Activated CD8-positive, alpha-beta T cell treated with anti-CD3 and anti-CD28 coated beads for 36 hours (primary cell): ENCODE measurements around the gene SLC25A10. TPM values are rescaled to one million over a fixed set of nuclear protein-coding genes. Genes with fewer than 3 reads are reported as not detected.

Experiments used
- ATAC-seq: fragments of 200-7000 bp; cut with Tn5 transposase; one replicate; pipeline ENCODE4 v1.10.0; 2021; ENCODE audit warnings: mild to moderate bottlenecking, moderate library complexity
- CTCF ChIA-PET: fragments of 350-600 bp; sonication (Branson Sonifier 250); formaldehyde crosslinking; loops from one replicate; lab custom pipeline; 2021; ENCODE audit warnings: antibody characterized with exemption; lab: Charles Lee
- POLR2A ChIA-PET: fragments of 350-600 bp; sonication (Branson Sonifier 250); formaldehyde crosslinking; loops from one replicate; lab custom pipeline; 2021; ENCODE audit warnings: antibody characterized with exemption; lab: Charles Lee
- DNase-seq: peaks from one replicate; pipeline ENCODE4 v3.0.0-alpha.2; 2020
- H3K27ac Mint-ChIP-seq: one replicate; pipeline ENCODE4 v1.8.0; 2021; ENCODE audit warnings: mild to moderate bottlenecking, mixed read lengths
- H3K27me3 Mint-ChIP-seq: one replicate; pipeline ENCODE4 v1.8.0; 2021; ENCODE audit warnings: mixed read lengths
- H3K36me3 Mint-ChIP-seq: one replicate; pipeline ENCODE4 v1.8.0; 2021; ENCODE audit warnings: low read depth, mixed read lengths
- H3K4me1 Mint-ChIP-seq: one replicate; pipeline ENCODE4 v1.8.0; 2021; ENCODE audit warnings: low read depth, mixed read lengths
- H3K4me3 Mint-ChIP-seq: one replicate; pipeline ENCODE4 v1.8.0; 2021; ENCODE audit warnings: mild to moderate bottlenecking, moderate library complexity, mixed read lengths
- H3K9me3 Mint-ChIP-seq: one replicate; pipeline ENCODE4 v1.8.0; 2021; ENCODE audit warnings: mixed read lengths
- intact Hi-C: fragments of 100-400 bp; cut with micrococcal nuclease; formaldehyde crosslinking; loops from one replicate; pipeline ENCODE4 v1.10.0; 2022
- total RNA-seq, 2 experiments: library from RNA; stranded (reverse); gene quantifications; one replicate each; pipeline ENCODE4 v1.2.3, GENCODE V29; 2021
- TF ChIP-seq, protein P1 (sequence below): fragments of 200-600 bp; IDR thresholded peaks from one replicate; pipeline ENCODE4 v1.8.0; 2022; ENCODE audit warnings: antibody characterized with exemption, mild to moderate bottlenecking

SLC25A10 gene
- total RNA-seq, 2 experiments from 2014 or later: 29.4 to 30.5 TPM

DNA sequence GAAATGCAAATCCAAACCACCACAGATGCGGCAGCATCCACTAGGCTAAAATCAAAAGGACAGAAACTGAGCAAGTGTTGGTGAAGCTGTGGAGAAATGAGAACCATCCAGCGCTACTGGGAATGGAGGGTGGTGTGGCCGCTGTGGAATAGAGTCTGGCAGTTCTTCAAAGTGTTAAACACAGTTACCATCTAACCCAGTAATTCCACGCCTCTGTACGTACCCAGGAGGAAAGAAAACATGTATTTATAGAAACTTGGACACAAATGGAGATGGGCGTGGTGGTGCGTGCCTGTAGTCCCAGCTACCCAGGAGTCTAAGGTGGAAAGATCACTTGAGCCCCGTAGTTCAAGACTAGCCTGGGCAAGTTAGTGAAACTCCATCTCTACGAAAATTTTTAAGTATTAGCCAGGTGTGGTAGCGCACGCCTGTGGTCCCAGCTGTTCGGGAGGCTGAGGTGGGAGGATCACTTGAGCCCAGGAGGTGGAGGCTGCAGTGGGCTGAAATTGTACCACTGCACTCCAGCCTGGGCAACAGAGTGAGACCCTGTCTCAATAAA, 11.6 kb downstream of the SLC25A10 start:
- peaks cover 13% of the 10 kb centered on the region for H3K27me3 Mint-ChIP-seq
- no peak overlapping the region for H3K4me3 Mint-ChIP-seq
- intact Hi-C loops: no loop called here
- H3K9me3 Mint-ChIP-seq: no peaks in the 10 kb centered on the region
- POLR2A ChIA-PET: interaction anchor here (0.7 to 1.8 kb wide), 2 partner anchors 12 to 15 kb away, joined by 4 to 7 read pairs; no protein-coding TSS in a partner anchor
- no peaks in the 10 kb centered on the region for H3K4me1 Mint-ChIP-seq
- peaks cover 4% of the 10 kb centered on the region for H3K36me3 Mint-ChIP-seq
- TF ChIP-seq, protein P1, sequence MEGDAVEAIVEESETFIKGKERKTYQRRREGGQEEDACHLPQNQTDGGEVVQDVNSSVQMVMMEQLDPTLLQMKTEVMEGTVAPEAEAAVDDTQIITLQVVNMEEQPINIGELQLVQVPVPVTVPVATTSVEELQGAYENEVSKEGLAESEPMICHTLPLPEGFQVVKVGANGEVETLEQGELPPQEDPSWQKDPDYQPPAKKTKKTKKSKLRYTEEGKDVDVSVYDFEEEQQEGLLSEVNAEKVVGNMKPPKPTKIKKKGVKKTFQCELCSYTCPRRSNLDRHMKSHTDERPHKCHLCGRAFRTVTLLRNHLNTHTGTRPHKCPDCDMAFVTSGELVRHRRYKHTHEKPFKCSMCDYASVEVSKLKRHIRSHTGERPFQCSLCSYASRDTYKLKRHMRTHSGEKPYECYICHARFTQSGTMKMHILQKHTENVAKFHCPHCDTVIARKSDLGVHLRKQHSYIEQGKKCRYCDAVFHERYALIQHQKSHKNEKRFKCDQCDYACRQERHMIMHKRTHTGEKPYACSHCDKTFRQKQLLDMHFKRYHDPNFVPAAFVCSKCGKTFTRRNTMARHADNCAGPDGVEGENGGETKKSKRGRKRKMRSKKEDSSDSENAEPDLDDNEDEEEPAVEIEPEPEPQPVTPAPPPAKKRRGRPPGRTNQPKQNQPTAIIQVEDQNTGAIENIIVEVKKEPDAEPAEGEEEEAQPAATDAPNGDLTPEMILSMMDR: no peak
- DNase-seq (no peak), ATAC-seq (no peak)
- CTCF ChIA-PET: interaction anchor here (1.4 to 1.5 kb wide), 2 partner anchors 12 to 230 kb away, joined by 3 to 4 read pairs; no protein-coding TSS in a partner anchor
- H3K27ac Mint-ChIP-seq: no peak overlapping the region

DNA sequence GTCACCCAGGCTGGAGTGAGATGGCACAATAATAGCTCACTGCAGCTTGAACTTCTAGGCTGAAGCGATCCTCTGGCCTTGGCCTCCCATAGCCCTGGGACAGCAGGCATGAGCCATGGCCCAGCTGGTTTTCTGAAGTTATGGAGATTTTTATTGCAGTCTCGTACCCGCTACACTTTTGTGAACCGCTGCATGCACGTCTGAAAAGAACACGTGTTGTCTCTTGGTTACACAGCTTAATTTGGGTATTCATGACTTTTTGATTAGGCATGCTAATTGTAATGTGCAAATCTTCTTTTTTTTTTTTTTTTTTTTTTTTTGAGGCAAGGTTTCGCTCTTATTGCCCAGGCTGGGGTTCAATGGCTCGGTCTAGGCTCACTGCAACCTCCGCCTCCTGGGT, 13.4 kb downstream of the SLC25A10 start:
- Mint-ChIP-seq H3K9me3 (no peaks in the 10 kb centered on the region), H3K4me3 (no peak overlapping the region), H3K27ac (no peak overlapping the region), H3K36me3 (no peaks in the 10 kb centered on the region), H3K27me3 (peaks cover 16% of the 10 kb centered on the region), H3K4me1 (no peaks in the 10 kb centered on the region)
- ATAC-seq: no peak
- CTCF ChIA-PET: interaction anchor here (0.8 to 1.4 kb wide), 3 partner anchors 8 to 228 kb away, joined by 3 read pairs; no protein-coding TSS in a partner anchor
- TF ChIP-seq, protein P1: no peak
- no peak for DNase-seq
- intact Hi-C loops: no loop called here
- POLR2A ChIA-PET: interaction anchor here (1.2 to 1.9 kb wide), 5 partner anchors 9 to 130 kb away, joined by 3 to 7 read pairs (median 3); partner anchors contain the start of gene MCRIP1

DNA sequence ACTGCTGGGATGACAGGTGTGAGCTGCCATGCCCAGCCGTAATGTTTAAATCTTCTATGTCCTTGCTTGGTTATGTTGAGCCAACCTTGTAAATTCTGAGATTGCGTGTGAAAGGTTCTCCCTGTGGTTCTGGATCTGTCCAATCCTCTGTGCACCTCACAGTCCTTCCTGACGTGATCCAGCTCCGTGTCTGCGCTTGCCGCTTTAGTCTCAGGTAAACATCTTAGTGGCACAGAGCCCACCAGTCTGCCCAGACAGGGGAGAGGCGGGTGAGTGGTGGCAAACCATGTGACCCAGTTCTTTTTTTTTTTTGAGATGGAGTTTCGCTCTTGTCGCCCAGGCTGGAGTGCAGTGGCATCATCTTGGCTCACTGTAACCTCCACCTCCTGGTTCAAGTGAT, 13.9 kb downstream of the SLC25A10 start:
- ChIA-PET POLR2A (interaction anchor here (0.5 to 1.9 kb wide), 4 partner anchors 10 to 173 kb away, joined by 3 to 4 read pairs (median 3); no protein-coding TSS in a partner anchor), CTCF (no interaction called here)
- peaks cover 18% of the 10 kb centered on the region for H3K27me3 Mint-ChIP-seq
- TF ChIP-seq, protein P1: no peak
- no peak for ATAC-seq
- H3K4me1 Mint-ChIP-seq: no peaks in the 10 kb centered on the region
- H3K27ac Mint-ChIP-seq: no peak overlapping the region
- intact Hi-C loops: no loop called here
- H3K9me3 Mint-ChIP-seq: no peaks in the 10 kb centered on the region
- no peaks in the 10 kb centered on the region for H3K36me3 Mint-ChIP-seq
- DNase-seq: no peak
- H3K4me3 Mint-ChIP-seq: no peak overlapping the region

DNA sequence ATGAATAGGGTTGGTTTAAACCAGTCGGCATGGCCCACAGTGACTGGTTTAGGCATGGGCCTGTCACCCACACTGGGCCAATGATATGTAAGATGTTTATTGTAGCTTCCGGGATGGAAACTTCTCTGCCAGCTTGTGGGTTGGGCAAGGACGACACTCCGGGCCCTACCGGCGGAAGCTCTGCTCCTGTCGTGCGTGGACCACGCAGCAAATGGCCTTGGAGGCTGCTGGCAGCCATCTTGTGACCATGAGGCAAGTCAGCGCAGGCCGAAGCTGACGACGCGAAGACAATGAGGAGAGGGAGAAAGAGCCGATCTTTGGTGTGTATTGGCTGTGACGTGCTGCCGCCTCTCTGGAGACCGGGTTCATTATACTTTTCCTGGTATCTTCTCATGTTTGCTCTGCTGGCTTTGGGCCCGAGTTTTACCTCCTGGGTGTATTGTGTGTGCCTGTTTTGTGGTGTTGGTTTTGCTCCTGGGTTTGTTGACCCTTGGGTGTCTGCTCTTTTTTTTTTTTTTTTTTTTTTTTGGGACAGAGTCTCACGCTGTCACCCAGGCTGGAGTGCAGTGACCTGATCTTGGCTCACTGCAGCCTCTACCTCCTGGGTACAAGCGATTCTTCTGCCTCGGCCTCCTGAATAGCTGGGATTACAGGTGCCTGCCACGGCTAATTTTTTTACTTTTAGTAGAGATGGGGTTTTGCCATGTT, 15.4 kb downstream of the SLC25A10 start:
- TF ChIP-seq, protein P1: no peak
- H3K4me3 Mint-ChIP-seq: no peak overlapping the region
- POLR2A ChIA-PET: interaction anchor here (0.6 to 1.5 kb wide), 2 partner anchors 56 to 136 kb away, joined by 3 to 4 read pairs; no protein-coding TSS in a partner anchor

More for the DNA sequence above, 15.4 kb downstream of the SLC25A10 start:
- intact Hi-C loops: no loop called here
- CTCF ChIA-PET: no interaction called here
- ATAC-seq (no peak), DNase-seq (no peak)
- Mint-ChIP-seq H3K9me3 (no peaks in the 10 kb centered on the region), H3K4me1 (no peaks in the 10 kb centered on the region), H3K36me3 (no peaks in the 10 kb centered on the region), H3K27ac (no peak overlapping the region), H3K27me3 (peaks cover 24% of the 10 kb centered on the region)
